HG02642 (cell line): ENCODE measurements around the gene PFN1.

Source experiments
- ATAC-seq: cut with Tn5 transposase; IDR thresholded peaks from one replicate; pipeline ENCODE4 v1.9.1; 2021; ENCODE audit warnings: mild to moderate bottlenecking; ENCODE audit not compliant: unreplicated experiment, poor library complexity

PFN1 gene

GRCh38 chr17:4898927-4899326 lies 49.4 kb downstream of the PFN1 start:
- no peak for ATAC-seq

DNA sequence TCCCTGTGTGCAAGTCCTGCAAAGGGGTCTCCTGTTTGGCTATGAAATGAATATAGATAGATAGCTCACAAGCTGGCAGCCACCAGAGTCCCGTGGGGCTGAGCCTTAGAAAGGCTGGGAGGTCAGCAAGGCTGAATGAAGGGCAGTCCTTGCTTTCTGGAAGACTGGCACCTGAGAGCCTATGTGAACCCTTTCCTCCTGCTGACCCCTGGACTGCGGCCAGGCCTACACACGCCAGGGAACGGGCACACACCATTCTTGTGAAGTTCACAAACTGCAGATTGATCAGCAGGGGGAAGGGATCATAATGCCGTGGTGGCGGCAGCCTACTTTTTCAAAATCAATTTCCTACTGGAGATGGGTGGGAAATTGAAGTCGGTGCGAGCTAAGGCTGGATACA lies 50.0 kb downstream of the PFN1 start:
- ATAC-seq: no peak

- no peak for ATAC-seq
Measured at GRCh38 chr17:4897785-4898184, 50.5 kb downstream of the PFN1 start.

- ATAC-seq: no peak
Measured at GRCh38 chr17:4897198-4897687, 51.1 kb downstream of the PFN1 start.

GRCh38 chr17:4896332-4897197 lies 51.8 kb downstream of the PFN1 start:
- ATAC-seq: no peak

DNA sequence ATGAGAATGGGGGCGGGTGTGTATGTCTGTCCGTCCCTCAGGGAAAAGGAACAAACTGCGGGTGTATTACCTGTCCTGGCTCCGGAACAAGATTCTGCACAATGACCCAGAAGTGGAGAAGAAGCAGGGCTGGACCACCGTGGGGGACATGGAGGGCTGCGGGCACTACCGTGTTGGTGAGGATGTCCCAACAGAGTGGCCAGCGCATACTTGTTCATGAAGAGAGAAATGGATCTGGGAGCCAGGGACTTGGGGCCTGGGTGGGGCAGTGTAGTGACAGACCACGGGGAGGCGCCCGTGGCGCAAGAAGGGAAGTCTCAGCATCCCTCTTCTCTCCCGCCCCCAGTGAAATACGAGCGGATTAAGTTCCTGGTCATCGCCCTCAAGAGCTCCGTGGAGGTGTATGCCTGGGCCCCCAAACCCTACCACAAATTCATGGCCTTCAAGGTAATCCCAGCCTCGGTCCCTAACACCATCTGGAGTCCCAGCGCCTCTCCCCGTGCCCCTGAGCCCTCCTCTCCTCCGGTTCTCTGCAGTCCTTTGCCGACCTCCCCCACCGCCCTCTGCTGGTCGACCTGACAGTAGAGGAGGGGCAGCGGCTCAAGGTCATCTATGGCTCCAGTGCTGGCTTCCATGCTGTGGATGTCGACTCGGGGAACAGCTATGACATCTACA lies 52.5 kb downstream of the PFN1 start:
- ATAC-seq: no peak
